UCSD-AML1 (cell line): Measurements from ENCODE around the gene HHAT.
"Not testable (repeated sequence)": the region's sequence is repeated elsewhere in the genome, so short reads cannot be mapped to it uniquely, and the experiment has no call there.

Experiments used
- DNase-seq: peaks from one replicate; lab custom pipeline; 2025; ENCODE audit not compliant: unreplicated experiment; lab: John Stamatoyannopoulos, UW

The HHAT gene

DNA sequence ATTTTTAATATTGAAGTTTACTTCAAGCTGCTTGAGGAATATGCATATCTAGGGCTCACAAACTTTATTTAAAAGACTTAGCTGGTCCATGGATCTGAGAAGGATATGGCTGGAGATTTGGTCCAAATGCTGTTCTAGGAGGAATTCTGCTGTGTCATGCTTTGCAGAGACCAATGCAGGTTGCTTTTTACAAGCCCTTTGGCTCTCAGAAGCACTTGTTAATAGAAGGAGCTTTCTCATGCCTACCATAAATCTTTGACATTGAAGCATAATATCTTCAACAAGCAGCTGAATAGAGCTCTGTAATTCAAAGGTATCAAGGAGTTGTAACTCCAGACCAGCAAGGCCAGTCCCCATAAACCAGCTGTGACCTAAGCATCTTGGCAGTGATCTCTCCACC lies 299.1 kb downstream of the HHAT start:
- DNase-seq = no peak

DNA sequence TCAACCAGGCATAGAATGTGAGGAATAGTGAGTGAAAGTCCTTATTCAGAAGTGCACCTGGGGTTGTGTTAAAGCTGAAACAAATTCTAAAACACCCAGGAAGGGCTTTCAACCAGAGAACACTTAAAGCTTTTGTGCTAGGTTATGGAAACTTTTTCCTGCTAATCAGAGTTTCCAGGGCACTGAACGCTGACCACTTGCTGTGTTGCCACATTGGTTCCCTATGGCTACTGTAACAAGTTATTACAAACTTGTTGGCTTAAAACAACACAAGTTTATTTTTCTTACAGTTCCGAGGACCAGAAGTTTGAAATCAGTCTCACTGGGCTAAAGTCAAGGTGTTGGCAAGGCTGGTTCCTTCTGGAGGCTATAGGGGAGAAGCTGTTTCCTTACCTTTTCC lies 300.6 kb downstream of the HHAT start:
- no peak for DNase-seq

DNA sequence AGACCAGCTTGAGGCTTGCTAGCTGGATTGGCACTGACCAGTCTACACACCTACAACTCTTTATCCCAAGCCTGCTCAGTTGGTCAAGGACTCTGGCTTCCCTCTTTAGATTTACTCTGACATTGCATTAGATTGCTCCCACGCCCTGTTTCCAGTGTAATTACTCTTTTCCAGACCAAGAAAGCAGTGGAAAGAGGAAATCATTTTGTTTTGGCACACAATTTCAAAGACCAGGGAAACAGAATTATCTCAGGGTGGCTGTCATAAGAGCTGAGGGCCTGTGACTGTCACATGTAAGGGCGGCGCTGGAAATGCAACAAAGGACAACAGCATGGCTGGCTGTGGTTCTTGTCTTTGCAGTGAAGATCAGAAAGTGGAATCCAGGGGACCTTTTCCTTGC lies 302.7 kb downstream of the HHAT start:
- no peak for DNase-seq

DNA sequence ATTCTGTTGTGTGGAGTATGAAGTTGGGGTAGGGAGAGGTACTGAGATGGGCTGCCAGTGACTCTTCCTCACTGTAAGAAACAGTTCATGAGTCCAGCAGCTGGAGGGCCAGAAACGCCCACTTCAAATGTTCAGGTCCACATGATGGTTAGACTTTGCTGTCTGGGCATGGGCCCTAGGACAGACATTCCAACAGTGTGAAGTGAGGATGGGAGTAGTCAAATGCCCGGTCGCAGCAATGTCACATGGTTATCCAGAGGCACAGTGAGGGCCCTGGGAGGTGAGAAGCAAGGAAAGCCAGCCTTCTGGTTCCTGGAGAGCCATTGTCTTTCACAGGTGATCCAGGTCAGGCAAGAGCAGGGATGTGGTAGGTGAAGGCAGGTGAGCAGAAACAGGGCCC lies 304.4 kb downstream of the HHAT start:
- DNase-seq = no peak

DNA sequence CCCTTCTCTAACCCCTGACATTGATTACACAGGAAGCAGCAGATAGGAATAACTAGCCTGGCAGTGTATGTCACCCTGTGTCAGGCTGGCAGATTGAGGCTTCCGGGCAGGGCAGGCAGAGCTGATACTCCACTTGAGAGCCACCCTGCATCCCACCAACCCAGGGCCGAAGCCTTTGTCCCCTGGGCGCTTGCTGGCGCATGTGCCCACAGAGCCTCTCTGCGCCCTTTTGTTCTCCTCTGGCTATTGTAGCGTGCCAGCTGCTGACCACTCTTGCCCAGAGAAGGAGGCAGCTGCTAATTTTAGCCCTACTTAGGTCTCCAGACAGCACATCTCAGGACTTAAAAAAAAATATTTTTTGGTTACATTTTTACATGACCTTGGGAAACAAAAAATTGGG lies 304.9 kb downstream of the HHAT start:
- no peak for DNase-seq

DNA sequence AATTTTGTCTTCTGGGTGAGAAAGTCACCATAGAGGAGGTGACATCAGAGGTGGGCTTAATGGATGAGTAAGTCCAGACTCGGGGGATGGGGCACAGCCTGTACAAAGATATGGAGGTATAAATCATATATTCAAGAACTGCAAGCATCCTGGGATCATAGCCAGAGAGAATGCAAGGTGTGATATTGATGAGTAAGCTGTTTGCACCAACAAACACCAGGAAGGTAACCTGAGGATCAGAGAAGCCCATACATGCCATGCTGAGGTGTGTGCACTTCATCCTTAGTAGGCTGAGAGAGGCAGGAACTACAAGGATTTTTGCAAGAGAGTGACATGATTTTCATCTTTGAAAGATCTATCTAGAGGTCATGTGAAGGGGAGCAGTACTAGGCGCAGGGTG lies 306.4 kb downstream of the HHAT start:
- DNase-seq = no peak

- no peak for DNase-seq
These were observed 312.9 kb downstream of the HHAT start for GRCh38 chr1:210641582-210641981.

- no peak for DNase-seq
These were observed 317.0 kb downstream of the HHAT start for GRCh38 chr1:210645582-210646257.

DNA sequence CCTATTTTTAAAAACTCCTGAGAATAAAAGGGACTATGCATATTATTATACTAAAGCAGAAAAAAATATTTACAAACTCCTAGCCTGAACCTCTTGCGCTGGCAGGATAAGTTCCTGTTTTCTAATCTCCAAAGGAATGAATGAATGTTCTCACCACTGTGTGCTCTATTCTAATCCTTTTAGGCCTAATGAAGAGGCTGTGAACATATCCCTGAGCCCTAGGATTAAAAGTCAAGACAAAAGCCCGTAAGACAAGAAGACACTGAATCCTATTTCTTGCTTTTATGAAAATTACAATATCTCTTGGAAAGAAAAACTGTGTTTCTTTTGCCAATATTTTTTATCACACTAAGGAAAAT lies 317.5 kb downstream of the HHAT start:
- no peak for DNase-seq

DNA sequence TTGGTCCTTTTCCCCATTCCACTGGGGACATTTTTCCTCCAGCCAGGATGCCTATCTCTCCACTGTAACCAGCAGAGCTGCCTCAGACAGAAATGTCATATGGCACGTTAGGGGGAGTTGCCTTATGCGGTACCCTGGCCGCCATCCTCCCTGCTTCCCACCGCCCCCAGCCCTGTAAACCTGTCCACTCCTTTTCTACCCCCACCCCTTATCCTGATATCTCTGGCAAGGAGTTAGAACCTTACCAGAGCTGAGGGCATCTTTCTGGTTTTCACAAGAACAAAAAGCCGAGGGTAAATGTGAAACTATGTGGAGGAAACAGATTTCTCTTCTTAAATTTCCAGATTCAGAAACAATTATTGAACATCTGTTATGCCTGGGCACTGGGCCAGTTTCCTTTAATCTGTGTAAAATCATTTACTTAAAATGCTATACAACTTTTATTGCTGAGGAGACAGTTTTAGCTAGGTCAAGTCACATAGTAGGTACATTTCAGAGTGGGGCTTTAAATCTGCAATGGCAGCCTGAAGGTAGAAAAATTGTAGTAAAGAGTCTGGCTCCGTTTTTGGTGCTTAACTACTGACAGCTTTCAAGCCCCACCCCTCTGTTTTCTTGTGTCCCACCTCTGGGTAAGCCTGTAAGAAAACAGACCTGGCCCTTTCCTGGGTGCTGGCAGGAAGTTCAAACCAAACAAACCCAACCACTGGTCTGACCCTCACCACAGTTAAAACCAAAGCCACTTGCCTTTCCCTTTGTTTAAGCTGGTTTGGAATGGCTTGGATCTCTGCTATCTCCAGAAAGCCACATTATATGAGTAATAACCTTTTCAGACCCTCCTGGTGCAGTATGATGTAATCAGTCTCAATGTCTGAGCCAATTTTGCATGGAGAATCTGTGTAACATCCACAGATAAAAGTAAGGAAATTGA lies 319.0 kb downstream of the HHAT start:
- no peak for DNase-seq

DNA sequence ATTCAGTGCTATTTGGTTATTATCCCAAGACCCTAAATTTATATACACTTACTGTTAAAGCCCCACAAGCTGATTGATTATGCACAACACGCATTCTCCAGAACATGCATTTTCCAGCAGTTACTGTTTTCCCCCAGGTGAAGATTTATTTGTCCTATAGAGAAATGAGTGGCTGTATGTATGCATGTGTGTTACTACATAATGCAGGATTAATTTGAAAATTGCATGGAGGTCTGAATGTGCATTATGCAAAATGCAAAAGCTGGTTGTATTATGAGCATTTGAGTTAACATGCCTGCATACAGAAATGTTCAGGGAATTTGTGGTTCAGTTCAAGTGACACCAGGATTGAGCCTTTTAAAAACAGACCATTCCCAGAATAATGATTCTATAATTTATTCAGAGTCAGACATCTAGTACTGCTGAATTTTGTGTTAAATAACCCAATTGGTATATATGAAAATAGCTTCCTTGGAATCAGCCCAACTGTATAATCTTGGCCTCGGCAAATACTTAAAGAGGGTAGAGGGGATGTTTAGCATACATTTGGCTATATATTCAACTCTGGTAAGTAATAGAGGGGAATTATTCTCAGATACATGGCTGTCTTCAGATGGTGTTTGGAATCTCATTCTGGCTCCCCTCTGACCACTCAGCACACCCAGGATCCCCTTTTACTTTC lies 320.0 kb downstream of the HHAT start:
- DNase-seq = no peak

- DNase-seq = no peak
These were observed 321.7 kb downstream of the HHAT start for GRCh38 chr1:210650403-210650802.

- no peak for DNase-seq
These were observed 323.7 kb downstream of the HHAT start for GRCh38 chr1:210652329-210652954.

DNA sequence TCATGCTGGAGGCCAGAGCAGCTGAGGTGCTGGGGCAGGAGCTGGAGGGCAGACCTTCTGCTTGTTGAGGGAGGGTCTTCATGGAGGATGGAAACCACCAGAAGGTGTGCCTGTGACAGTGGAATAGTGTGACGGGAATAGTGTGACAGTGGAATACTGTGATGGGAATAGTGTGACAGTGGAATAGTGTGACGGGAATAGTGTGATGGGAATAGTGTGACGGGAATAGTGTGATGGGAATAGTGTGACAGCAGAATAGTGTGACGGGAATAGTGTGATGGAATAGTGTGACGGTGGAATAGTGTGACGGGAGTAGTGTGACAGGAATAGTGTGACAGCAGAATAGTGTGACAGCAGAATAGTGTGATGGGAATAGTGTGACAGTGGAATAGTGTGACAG lies 325.1 kb downstream of the HHAT start:
- no peak for DNase-seq

DNA sequence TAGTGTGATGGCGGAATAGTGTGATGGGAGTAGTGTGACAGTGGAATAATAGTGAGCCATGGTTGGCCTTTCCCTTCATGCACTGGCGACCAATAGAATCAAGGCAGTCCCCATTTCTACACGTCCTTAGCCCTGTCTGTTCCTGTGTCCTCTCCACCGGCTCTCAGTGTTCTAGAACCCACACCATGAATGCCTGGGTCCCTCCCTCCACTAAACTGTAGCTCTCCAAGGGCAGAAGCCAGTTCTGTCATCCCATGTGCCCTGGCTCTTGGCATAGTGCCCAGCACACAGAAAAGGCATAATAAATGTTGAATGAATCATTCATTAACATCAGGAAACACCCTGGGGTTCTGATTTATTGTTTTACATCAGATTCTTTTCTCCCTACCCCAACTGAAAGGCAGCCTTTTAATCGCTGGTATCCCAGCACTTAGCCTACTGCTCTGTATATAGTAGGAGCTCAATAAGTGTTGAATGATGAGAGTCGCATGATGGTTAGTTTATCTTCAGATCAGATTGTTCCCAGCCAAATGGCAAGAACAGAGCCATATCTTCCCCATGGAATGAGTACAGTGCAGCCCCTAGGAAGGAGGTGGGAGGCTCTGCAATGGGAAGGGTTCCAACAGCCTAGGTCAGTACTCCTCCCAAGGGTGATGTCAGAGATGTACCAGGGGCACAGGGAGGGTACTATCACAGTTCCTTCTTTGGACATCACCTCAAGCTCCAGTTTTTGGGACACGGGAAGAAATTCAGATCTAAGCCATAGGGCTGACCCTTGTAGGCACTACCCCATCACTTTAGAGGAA lies 325.7 kb downstream of the HHAT start:
- DNase-seq = no peak

DNA sequence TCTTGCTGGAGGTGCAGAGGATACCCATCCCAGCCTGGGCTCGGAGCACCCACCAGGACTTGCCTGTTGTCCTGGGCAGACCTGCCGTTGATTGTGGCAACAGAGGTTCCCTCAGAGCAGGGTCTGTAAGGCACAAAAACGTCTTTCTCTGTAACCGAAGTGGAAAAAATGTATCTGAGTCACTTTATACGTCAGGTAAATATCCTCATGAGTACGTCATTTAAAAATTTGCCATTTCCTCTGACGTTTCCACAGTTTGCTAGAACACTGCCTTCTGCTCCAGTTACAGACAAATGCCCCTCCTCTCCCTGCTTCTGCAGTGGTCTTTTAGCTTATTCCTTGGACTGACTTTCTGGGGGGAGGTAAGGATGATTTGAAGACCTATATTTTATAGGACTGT lies 326.8 kb downstream of the HHAT start:
- DNase-seq = no peak

DNA sequence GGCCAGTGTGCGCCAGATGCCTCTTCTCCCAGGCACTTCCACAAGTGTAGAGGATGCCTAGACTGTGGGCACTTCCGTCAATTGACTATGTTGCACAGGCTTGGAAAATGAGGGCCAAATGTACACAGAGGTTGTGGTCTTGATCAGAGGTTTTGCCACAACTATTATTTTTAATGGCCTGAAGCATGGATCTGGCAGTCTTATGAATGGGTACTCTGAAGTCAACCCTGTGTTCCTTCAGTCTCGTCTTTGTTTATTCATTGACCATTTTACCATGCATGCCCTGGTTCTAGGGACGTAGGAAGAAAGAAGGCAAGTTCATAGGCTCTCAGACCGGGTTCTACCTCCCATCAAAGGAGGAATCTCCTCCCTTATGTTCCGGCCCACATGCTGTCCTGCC lies 329.1 kb downstream of the HHAT start:
- no peak for DNase-seq

DNA sequence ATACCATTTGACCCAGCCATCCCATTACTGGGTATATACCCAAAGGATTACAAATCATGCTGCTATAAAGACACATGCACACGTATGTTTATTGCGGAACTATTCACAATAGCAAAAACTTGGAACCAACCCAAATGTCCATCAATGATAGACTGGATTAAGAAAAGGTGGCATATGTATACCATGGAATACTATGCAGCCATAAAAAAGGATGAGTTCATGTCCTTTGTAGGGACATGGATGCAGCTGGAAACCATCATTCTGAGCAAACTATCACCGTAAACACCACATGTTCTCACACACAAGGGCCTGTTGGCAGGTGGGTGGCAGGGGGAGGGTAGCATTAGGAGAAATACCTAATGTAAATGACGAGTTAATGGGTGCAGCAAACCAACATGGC lies 332.8 kb downstream of the HHAT start:
- DNase-seq = not testable (repeated sequence)

DNA sequence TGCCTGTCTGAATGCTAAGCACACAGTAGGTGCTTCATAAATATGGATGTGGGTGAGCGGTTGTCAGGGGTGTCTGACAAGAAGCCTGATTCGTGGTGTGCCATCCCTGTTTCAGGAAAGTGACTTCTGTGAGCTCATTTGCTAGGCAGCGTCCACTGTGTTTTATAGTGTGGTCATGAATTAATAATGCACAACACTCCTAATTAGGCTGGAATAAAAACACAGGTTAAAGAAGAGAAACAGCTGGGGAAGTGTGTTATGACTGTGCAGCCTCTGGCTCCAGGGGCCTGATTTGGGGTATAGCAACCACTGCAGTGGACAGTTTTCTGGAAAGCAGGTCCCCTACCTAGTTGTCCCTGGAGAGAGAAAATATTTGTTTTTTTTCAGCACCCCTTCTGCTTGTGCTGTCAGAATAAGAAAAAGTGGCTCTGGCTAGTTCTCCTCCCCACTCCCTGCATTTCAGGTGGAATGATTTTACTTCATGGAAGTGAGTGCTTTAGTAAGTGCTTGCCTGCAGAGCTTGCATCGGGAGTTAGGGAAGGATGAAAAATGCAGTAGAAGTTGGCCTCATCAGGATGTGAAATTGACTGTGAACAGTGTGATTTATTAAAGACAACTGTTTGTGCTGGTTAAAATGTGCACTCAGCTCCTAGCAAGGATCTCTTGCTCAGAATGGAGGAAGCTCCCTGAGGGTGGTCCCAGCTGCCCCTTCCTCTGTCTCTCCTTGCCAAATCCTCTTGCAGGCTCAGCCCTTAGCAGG lies 333.8 kb downstream of the HHAT start:
- no peak for DNase-seq
